Ascending aorta (tissue), 2 donors: ENCODE data around the gene EGFL7. TPM values are rescaled to one million over a fixed set of nuclear protein-coding genes. Genes with fewer than 3 reads are reported as not detected.

Experiments
- DNase-seq, 2 donors: peaks; one replicate each; pipeline ENCODE4 v3.0.0-alpha.2; 2019; ENCODE audit warnings: low spot score in 2 of 2
- H3K27ac ChIP-seq, 2 donors: fragments of 200-600 bp; sonication (generic); one replicate each; pipeline ENCODE4 v1.5.1; 2016 to 2017; ENCODE audit warnings: mild to moderate bottlenecking in 1 of 2
- H3K27me3 ChIP-seq: fragments of 200-600 bp; sonication (generic); one replicate; pipeline ENCODE4 v1.5.1; 2017
- H3K36me3 ChIP-seq, 2 donors: fragments of 200-600 bp; sonication (generic); one replicate each; pipeline ENCODE4 v1.5.1; 2016
- H3K4me1 ChIP-seq, 2 donors: fragments of 200-600 bp; sonication (generic); one replicate each; pipeline ENCODE4 v1.5.1; 2016 to 2017; ENCODE audit warnings: mild to moderate bottlenecking in 1 of 2
- H3K4me3 ChIP-seq, 2 donors: fragments of 200-600 bp; sonication (generic); one replicate each; pipeline ENCODE4 v1.5.1; 2016 to 2017; ENCODE audit warnings: mild to moderate bottlenecking in 1 of 2
- H3K9me3 ChIP-seq, 2 donors: fragments of 200-600 bp; sonication (generic); one replicate each; pipeline ENCODE4 v1.5.1; 2016
- CTCF ChIP-seq, 3 experiments: fragments of 200-600 bp in 2 of 3; fragments of 450-650 bp in 1 of 3; sonication (generic) in 2 of 3; IDR thresholded peaks; one replicate each; pipeline ENCODE4 v1.5.1; 2016 to 2019; ENCODE audit warnings: antibody characterized with exemption in 3 of 3, mild to moderate bottlenecking in 1 of 3, moderate library complexity in 1 of 3
- intact Hi-C: fragments of 100-400 bp; cut with DNase I; formaldehyde crosslinking; loops from one replicate; pipeline ENCODE4 v1.15.1; 2023
- total RNA-seq: library from RNA; depleted of rRNA; stranded (reverse); fragments of >200 nt; gene quantifications from one replicate; pipeline ENCODE4 v1.1.0, GENCODE V29; 2016

Gene EGFL7
- total RNA-seq, 1 donor from 2014 or later: 443 TPM

- Histone ChIP-seq H3K36me3 (no peaks in the 10 kb centered on the region), H3K4me3 (no peak overlapping the region), H3K4me1 (peaks cover 11 to 15% of the 10 kb centered on the region in 2 donors), H3K27ac (no peak overlapping the region), H3K9me3 (no peaks in the 10 kb centered on the region), H3K27me3 (no peaks in the 10 kb centered on the region)
- no peak for DNase-seq
- intact Hi-C loops: no loop called here
- TF ChIP-seq CTCF (IDR thresholded peaks at IDR 0.05): no peak
These were observed 27.5 kb downstream of the EGFL7 start for GRCh38 chr9:136690104-136690805.

- no peak for DNase-seq
- no peak overlapping the region for H3K4me3 ChIP-seq
- no peak for TF ChIP-seq CTCF (IDR thresholded peaks at IDR 0.05)
- intact Hi-C loops: no loop called here
- no peak overlapping the region for H3K27ac ChIP-seq
- no peaks in the 10 kb centered on the region for H3K36me3 ChIP-seq
- H3K4me1 ChIP-seq: peaks cover 7 to 10% of the 10 kb centered on the region in 2 donors
- no peaks in the 10 kb centered on the region for H3K27me3 ChIP-seq
- H3K9me3 ChIP-seq: no peaks in the 10 kb centered on the region
These were observed 28.1 kb downstream of the EGFL7 start for GRCh38 chr9:136690806-136691261.

- TF ChIP-seq CTCF (IDR thresholded peaks at IDR 0.05): no peak
- no peak for DNase-seq
- Histone ChIP-seq H3K27me3 (no peaks in the 10 kb centered on the region), H3K4me3 (no peak overlapping the region), H3K36me3 (no peaks in the 10 kb centered on the region), H3K4me1 (peaks cover under 1 to 5% of the 10 kb centered on the region in 2 donors), H3K9me3 (no peaks in the 10 kb centered on the region), H3K27ac (no peak overlapping the region)
- intact Hi-C loops: no loop called here
These were observed 28.8 kb downstream of the EGFL7 start for GRCh38 chr9:136691316-136692184.

GRCh38 chr9:136692185-136693134 lies 29.7 kb downstream of the EGFL7 start:
- H3K36me3 ChIP-seq: no peaks in the 10 kb centered on the region
- no peak for TF ChIP-seq CTCF (IDR thresholded peaks at IDR 0.05)
- H3K27ac ChIP-seq: no peak overlapping the region
- DNase-seq: no peak
- H3K27me3 ChIP-seq: no peaks in the 10 kb centered on the region
- no peaks in the 10 kb centered on the region for H3K9me3 ChIP-seq
- H3K4me1 ChIP-seq: peaks cover 0 to 5% of the 10 kb centered on the region in 2 donors
- H3K4me3 ChIP-seq: no peak overlapping the region
- intact Hi-C loops: no loop called here

- intact Hi-C loops: no loop called here
- H3K27ac ChIP-seq: no peak overlapping the region
- no peaks in the 10 kb centered on the region for H3K4me1 ChIP-seq
- H3K36me3 ChIP-seq: no peaks in the 10 kb centered on the region
- no peaks in the 10 kb centered on the region for H3K27me3 ChIP-seq
- no peaks in the 10 kb centered on the region for H3K9me3 ChIP-seq
- TF ChIP-seq CTCF (IDR thresholded peaks at IDR 0.05): no peak
- no peak overlapping the region for H3K4me3 ChIP-seq
- DNase-seq: no peak
These were observed 30.4 kb downstream of the EGFL7 start for GRCh38 chr9:136693135-136693489.
